HEK293 (cell line): ENCODE data around the gene PAMR1.

Source experiments
- CTCF ChIA-PET: fragments of 350-600 bp; formaldehyde crosslinking; extraction: SDS; loops from one replicate; lab custom pipeline; 2021; ENCODE audit warnings: antibody characterized with exemption; lab: Yijun Ruan, JAX
- POLR2A ChIA-PET: fragments of 300-600 bp; formaldehyde crosslinking; extraction: SDS; loops from one replicate; lab custom pipeline; 2020; ENCODE audit warnings: antibody characterized with exemption, inconsistent platforms; lab: Yijun Ruan, JAX
- H3K27ac ChIP-seq: fragments of 200-500 bp; sonication (Bioruptor generic); 2 replicates; pipeline ENCODE4 v1.5.1; 2014; ENCODE audit warnings: low read depth, low read length, control low read depth, inconsistent platforms; ENCODE audit errors: extremely low read depth
- H3K36me3 ChIP-seq, 2 experiments: fragments of 200-500 bp in 1 of 2; sonication (Bioruptor generic) in 1 of 2; 1 replicate in 1 of 2; 2 replicates in 1 of 2; pipeline ENCODE4 v1.5.1; 2014 to 2017; ENCODE audit warnings: inconsistent platforms in 2 of 2, low read length in 2 of 2; ENCODE audit not compliant: control insufficient read depth in 2 of 2, insufficient read depth in 1 of 2
- H3K4me1 ChIP-seq: fragments of 200-500 bp; sonication (Bioruptor generic); 2 replicates; pipeline ENCODE4 v1.5.1; 2014; ENCODE audit warnings: mild to moderate bottlenecking, low read length, inconsistent platforms; ENCODE audit not compliant: control insufficient read depth, insufficient read depth
- H3K4me3 ChIP-seq: 2 replicates; pipeline ENCODE4 v1.5.1; 2011; ENCODE audit warnings: low read depth, mild to moderate bottlenecking, control low read depth, low read length, moderate library complexity
- H3K9me3 ChIP-seq: fragments of 200-500 bp; sonication (Bioruptor generic); 2 replicates; pipeline ENCODE4 v1.5.1; 2014; ENCODE audit warnings: low read depth, low read length, inconsistent platforms; ENCODE audit not compliant: control insufficient read depth, insufficient read depth
- GLI2 ChIP-seq: fragments of 450-650 bp; formaldehyde crosslinking; IDR thresholded peaks from 2 replicates; pipeline ENCODE4; 2017; ENCODE audit warnings: missing biosample characterization, missing genetic modification characterization, low read depth, borderline replicate concordance
- MEIS1 ChIP-seq: sonication (generic); formaldehyde crosslinking; IDR thresholded peaks from 2 replicates; pipeline ENCODE4 v1.8.1; 2022; ENCODE audit warnings: missing genetic modification reagents, mild to moderate bottlenecking, borderline replicate concordance
- SCRT2 ChIP-seq: fragments of 450-650 bp; formaldehyde crosslinking; IDR thresholded peaks from 2 replicates; pipeline ENCODE4 v1.5.1; 2016; ENCODE audit warnings: missing biosample characterization, missing genetic modification characterization
- WT1 ChIP-seq: fragments of 450-650 bp; formaldehyde crosslinking; IDR thresholded peaks from 2 replicates; pipeline ENCODE4 v1.5.1; 2016; ENCODE audit warnings: missing biosample characterization, missing genetic modification characterization
- ZNF394 ChIP-seq: fragments of 450-650 bp; formaldehyde crosslinking; IDR thresholded peaks from 2 replicates; pipeline ENCODE4 v1.5.1; 2016; ENCODE audit warnings: missing biosample characterization, missing genetic modification characterization, mild to moderate bottlenecking, moderate library complexity, borderline replicate concordance
- ZNF423 ChIP-seq: fragments of 450-650 bp; formaldehyde crosslinking; IDR thresholded peaks from 2 replicates; pipeline ENCODE4 v1.5.1; 2016; ENCODE audit warnings: missing biosample characterization, missing genetic modification characterization
- ZNF521 ChIP-seq: fragments of 450-650 bp; formaldehyde crosslinking; IDR thresholded peaks from 2 replicates; pipeline ENCODE4 v1.5.1; 2017; ENCODE audit warnings: missing biosample characterization, mild to moderate bottlenecking, missing genetic modification characterization
- ZNF658 ChIP-seq: fragments of 450-650 bp; formaldehyde crosslinking; IDR thresholded peaks from 2 replicates; pipeline ENCODE4; 2016; ENCODE audit warnings: missing biosample characterization, missing genetic modification characterization
- TF ChIP-seq, protein P1 (sequence below): fragments of 450-650 bp; formaldehyde crosslinking; IDR thresholded peaks from 2 replicates; pipeline ENCODE4 v1.5.1; 2017; ENCODE audit warnings: missing biosample characterization, missing genetic modification characterization
- TF ChIP-seq, protein P2 (sequence below): fragments of 450-650 bp; formaldehyde crosslinking; optimal IDR thresholded peaks from 2 replicates; pipeline ENCODE3; 2016; ENCODE audit warnings: missing biosample characterization, mild to moderate bottlenecking, missing genetic modification characterization
- TF ChIP-seq, protein P3 (sequence below): fragments of 450-650 bp; formaldehyde crosslinking; IDR thresholded peaks from 2 replicates; pipeline ENCODE4 v1.5.1; 2016; ENCODE audit warnings: missing biosample characterization, missing genetic modification characterization

PAMR1 gene

DNA sequence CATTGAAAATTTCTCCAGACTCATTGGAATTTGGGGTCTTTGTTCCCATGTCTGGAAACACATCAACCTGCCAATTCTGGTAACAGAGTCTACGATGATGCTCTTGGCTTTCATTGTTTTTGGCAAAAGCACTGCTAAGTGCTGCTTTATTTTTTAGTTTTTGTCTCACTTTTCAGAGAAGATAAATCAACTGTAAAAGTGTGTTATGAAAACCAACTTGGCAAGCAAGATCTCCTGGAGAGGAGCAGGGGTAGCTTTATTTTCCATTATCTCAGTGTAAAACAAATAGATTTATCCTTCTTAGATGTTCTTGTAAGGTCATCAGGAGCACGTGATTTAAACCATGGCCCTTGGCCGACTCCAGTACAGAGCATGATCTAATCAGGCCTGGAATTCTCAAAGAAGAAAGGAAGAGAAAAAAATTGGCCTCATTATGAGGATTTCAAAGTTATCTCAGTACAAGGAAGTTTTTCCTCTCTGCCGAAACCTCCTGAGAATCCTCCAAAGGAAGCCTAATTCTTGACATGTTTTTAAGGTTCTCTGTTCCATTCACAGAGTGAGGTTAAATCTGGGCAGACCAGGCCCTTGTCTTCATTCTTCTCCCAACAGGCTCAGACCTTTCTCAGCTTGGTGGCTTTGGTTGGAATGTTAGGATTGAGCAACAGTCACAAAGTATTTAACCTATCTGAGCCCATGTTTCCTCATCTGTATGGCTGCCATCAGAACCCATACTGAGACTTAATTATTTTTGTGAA is 16.4 kb upstream of the PAMR1 start:
- H3K9me3 ChIP-seq: no peaks in the 10 kb centered on the region
- TF ChIP-seq ZNF394 (tag by site-specific recombination): peak; percentile 19; the same call in 1 of the 2 replicates
- TF ChIP-seq GLI2: no peak
- TF ChIP-seq, all 188 proteins: peak for 1
- ChIA-PET POLR2A (no interaction called here), CTCF (interaction anchor here (0.5 to 1.0 kb wide), 3 partner anchors 234 to 501 kb away, joined by 3 to 5 read pairs (median 3); no protein-coding TSS in a partner anchor)
- no peaks in the 10 kb centered on the region for H3K36me3 ChIP-seq
- no peak overlapping the region for H3K27ac ChIP-seq
- H3K4me1 ChIP-seq: no peaks in the 10 kb centered on the region
- H3K4me3 ChIP-seq: no peak overlapping the region

DNA sequence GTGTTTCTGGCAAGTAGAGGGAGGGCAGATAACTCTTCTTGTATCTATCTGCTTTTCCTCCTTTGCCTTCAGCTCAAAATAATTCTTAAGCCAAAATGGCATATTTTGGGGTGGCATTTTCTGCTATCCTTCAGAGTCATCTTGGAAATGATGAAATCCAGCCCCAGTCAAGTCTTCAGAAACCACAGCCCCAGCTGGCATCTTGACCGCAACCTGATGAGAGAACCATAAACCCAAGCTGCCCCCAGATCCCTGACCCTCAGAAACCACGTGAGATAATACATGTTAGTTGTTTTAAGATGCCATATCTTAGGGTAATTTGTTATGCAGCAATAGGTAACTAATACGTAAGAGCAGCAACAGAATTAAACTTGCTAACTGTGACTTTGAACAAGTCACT is 15.1 kb upstream of the PAMR1 start:
- no peaks in the 10 kb centered on the region for H3K4me1 ChIP-seq
- ChIA-PET CTCF (interaction anchor here (0.6 kb wide), 1 partner anchor 33 kb away, joined by 4 read pairs; no protein-coding TSS in a partner anchor), POLR2A (no interaction called here)
- no peak overlapping the region for H3K4me3 ChIP-seq
- no peak for TF ChIP-seq WT1 (tag by site-specific recombination)
- TF ChIP-seq, protein P1, sequence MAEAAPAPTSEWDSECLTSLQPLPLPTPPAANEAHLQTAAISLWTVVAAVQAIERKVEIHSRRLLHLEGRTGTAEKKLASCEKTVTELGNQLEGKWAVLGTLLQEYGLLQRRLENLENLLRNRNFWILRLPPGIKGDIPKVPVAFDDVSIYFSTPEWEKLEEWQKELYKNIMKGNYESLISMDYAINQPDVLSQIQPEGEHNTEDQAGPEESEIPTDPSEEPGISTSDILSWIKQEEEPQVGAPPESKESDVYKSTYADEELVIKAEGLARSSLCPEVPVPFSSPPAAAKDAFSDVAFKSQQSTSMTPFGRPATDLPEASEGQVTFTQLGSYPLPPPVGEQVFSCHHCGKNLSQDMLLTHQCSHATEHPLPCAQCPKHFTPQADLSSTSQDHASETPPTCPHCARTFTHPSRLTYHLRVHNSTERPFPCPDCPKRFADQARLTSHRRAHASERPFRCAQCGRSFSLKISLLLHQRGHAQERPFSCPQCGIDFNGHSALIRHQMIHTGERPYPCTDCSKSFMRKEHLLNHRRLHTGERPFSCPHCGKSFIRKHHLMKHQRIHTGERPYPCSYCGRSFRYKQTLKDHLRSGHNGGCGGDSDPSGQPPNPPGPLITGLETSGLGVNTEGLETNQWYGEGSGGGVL (tag by site-specific recombination): no peak
- no peaks in the 10 kb centered on the region for H3K9me3 ChIP-seq
- H3K27ac ChIP-seq: no peak overlapping the region
- no peaks in the 10 kb centered on the region for H3K36me3 ChIP-seq

DNA sequence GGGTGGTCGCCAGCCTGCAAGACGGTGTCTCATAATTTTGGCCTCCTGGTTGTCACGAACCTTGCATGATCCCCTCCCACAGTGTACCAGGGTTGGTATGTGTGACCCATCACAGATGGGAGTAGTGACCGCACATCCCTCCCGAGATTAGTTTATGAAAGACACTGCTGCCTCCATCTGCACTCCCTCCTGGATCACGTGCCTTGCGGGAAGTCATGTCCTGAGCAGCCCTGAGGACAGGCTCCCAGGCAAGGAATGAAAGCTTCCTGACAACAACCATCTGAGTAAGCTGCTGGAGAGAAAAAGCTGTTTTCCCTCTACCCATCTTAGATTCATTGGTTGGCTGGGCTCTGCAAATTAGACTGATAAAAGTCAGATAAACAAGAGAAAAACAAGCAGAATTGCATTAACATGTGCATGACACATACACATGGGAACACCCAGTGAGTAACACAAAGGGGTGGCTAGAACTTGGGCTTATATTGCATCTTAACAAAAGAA is 14.4 kb upstream of the PAMR1 start:
- Histone ChIP-seq H3K9me3 (no peaks in the 10 kb centered on the region), H3K4me1 (no peaks in the 10 kb centered on the region), H3K36me3 (no peaks in the 10 kb centered on the region), H3K27ac (no peak overlapping the region), H3K4me3 (no peak overlapping the region)
- ChIA-PET POLR2A (no interaction called here), CTCF (no interaction called here)
- TF ChIP-seq ZNF423 (tag by site-specific recombination): no peak
- no peak for TF ChIP-seq ZNF658 (tag by site-specific recombination)
- TF ChIP-seq, protein P2, sequence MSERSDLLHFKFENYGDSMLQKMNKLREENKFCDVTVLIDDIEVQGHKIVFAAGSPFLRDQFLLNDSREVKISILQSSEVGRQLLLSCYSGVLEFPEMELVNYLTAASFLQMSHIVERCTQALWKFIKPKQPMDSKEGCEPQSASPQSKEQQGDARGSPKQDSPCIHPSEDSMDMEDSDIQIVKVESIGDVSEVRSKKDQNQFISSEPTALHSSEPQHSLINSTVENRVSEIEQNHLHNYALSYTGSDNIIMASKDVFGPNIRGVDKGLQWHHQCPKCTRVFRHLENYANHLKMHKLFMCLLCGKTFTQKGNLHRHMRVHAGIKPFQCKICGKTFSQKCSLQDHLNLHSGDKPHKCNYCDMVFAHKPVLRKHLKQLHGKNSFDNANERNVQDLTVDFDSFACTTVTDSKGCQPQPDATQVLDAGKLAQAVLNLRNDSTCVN (tag by site-specific recombination): no peak

DNA sequence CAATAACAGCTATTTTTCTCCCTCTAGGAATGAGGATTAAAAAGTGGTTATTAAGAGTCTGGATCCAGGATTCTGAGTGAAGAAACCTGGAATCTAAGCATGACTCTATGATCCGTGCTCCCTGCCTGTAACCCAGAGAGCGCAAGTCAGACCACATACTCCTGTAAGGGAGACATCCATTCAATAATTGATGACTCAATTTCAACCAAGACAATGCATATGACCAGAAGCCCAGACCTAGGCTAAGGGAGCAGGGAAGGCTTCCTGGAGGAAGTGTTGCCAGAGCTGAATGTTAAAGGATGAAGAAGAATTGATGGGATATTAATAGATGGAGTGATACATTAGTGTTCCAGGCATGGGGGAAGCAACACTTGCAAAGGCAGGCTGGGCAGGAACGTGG is 13.8 kb upstream of the PAMR1 start:
- Histone ChIP-seq H3K9me3 (no peaks in the 10 kb centered on the region), H3K27ac (no peak overlapping the region), H3K4me3 (no peak overlapping the region), H3K4me1 (no peaks in the 10 kb centered on the region), H3K36me3 (no peaks in the 10 kb centered on the region)
- TF ChIP-seq, protein P3, sequence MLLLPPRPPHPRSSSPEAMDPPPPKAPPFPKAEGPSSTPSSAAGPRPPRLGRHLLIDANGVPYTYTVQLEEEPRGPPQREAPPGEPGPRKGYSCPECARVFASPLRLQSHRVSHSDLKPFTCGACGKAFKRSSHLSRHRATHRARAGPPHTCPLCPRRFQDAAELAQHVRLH (tag by site-specific recombination): no peak
- no peak for TF ChIP-seq MEIS1
- ChIA-PET POLR2A (no interaction called here), CTCF (no interaction called here)

DNA sequence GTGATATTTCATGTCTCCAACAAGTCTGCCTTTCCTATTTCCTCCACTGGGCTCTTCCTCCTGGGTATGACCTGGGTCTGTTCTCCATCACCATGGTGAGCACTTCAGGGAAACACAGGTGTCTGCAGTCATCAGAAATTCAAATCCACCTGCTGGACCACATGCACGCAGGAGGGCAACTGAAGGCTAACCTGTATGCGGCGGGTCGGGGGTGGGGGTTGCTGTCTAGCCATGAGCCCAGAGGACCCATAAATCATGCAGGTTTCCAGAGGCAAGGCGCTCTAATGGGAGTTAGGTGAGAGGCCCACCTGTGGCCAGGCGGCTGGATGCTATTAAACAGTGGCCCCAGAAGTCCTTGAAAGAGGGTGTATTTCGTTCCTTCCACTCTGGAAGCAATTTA is 11.1 kb upstream of the PAMR1 start:
- CTCF ChIA-PET: no interaction called here
- no peak overlapping the region for H3K27ac ChIP-seq
- no peaks in the 10 kb centered on the region for H3K36me3 ChIP-seq
- no peak for TF ChIP-seq ZNF521
- 0 out of 2 replicates have a peak, but pooled peaks have one; percentile 27 for TF ChIP-seq SCRT2 (tag by site-specific recombination)
- TF ChIP-seq, all 188 proteins: peak for 1
- no peaks in the 10 kb centered on the region for H3K4me1 ChIP-seq
- POLR2A ChIA-PET: no interaction called here
- no peak overlapping the region for H3K4me3 ChIP-seq
- no peaks in the 10 kb centered on the region for H3K9me3 ChIP-seq
